ENCODE data around the gene MYO1E.
A peak's percentile ranks its signal among the peaks of the same experiment; 100 is the strongest.
"Not testable (repeated sequence)": the region's sequence is repeated elsewhere in the genome, so short reads cannot be mapped to it uniquely, and the experiment has no call there.

The MYO1E gene

GRCh38 chr15:59127255-59127654 is 245.4 kb downstream of the MYO1E start:
- DNase-seq (ENCODE audit: low spot score), result not testable (repeated sequence)

DNA sequence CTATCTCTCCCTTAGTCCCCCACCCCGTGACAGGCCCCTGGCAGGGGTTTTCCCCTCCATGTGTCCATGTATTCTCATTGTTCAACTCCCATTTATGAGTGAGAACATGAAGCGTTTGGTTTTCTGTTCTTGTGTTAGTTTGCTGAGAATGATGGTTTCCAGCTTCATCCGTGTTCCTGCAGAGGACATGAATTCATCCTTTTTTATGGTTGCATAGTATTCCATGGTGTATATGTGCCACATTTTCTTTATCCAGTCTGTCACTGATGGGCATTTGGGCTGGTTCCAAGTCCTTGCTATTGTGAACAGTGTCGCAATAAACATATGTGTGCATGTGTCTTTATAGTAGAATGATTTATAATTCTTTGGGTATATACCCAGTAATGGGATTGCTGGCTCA is 247.0 kb downstream of the MYO1E start:
- DNase-seq (ENCODE audit: low spot score), result not testable (repeated sequence)

GRCh38 chr15:59124261-59124660 is 248.4 kb downstream of the MYO1E start:
- DNase-seq (ENCODE audit: low spot score), result no peak

DNA sequence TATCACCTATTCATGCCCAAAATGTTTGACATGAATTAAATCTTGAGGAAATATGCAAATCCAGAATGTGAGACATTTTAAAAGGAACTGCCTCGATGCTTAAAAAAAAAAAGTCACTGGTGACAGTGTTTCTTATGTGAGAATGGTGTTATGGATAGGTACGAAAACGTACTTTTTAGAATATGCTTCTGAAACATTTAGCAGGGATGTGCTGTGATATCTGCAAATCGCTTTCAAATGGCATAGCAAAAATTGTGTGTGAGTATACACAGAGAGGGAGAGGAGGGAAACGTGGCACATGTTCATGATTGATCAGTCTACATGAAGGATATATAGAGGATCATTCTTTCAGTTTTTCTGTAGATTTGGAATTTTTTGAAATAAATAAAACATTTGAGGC is 251.7 kb downstream of the MYO1E start:
- no peak for DNase-seq (ENCODE audit: low spot score)

DNA sequence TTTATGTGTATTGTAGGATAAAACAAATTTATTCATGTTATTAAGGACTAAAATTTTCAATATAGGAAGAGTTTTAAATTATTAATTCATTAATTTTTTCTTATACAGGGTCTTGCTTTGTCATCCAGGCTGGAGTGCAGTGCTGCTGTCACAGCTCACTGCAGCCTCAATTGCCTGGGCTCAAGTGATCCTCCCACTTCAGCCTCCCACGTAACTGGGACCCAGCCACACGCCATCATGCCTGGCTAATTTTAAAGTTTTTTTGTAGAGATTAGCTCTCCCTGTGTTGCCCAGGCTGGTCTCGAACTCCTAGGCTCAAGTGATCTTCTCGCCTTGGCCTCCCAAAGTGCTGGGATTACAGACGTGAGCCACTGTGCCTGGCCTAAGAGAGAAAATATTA is 253.0 kb downstream of the MYO1E start:
- DNase-seq (ENCODE audit: low spot score), result no peak

GRCh38 chr15:59116771-59117170 is 255.9 kb downstream of the MYO1E start:
- DNase-seq (ENCODE audit: low spot score), result no peak

- DNase-seq (ENCODE audit: low spot score), result no peak
These were observed 256.5 kb downstream of the MYO1E start for GRCh38 chr15:59116141-59116540.

DNA sequence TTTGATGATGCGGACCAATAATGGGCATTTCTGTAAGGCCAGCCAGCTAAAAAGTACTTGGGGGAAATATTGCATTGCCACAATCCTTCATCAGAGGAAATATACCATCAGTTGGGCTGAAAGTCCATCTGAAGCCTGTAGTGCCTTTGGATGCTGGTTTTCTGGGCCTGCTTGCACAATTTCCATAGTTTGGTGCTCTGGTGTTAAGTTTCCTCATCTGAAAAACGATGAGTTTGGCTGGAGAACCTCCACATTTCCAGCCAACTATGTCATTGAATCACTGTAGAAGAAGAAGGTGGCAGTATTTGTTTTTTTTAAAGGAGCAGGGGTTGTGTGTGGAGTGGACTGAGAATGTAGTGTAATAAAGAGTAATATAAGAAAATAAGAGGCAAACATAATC is 257.6 kb downstream of the MYO1E start:
- DNase-seq (ENCODE audit: low spot score), result no peak

- DNase-seq (ENCODE audit: low spot score), result no peak
These were observed 261.4 kb downstream of the MYO1E start for GRCh38 chr15:59111251-59111650.

DNA sequence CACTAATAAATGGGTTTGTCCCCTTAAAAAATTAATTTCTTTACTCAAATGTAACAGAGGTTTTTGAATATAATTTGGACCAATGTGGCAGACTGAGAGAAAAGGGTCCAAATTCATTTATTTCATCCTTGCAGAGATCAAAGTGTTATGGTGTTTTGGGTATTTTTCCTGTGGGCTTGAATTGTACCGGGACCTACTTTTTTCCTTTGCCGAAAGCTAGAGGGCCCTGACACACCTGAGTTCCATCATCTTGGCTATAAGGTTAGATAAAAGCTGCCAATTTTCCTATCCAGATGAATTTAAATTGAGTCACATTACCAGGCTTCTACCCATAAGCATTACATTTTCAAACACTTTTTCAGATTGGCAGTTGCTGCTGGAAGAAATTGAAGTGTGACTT is 266.8 kb downstream of the MYO1E start:
- no peak for DNase-seq (ENCODE audit: low spot score)

DNA sequence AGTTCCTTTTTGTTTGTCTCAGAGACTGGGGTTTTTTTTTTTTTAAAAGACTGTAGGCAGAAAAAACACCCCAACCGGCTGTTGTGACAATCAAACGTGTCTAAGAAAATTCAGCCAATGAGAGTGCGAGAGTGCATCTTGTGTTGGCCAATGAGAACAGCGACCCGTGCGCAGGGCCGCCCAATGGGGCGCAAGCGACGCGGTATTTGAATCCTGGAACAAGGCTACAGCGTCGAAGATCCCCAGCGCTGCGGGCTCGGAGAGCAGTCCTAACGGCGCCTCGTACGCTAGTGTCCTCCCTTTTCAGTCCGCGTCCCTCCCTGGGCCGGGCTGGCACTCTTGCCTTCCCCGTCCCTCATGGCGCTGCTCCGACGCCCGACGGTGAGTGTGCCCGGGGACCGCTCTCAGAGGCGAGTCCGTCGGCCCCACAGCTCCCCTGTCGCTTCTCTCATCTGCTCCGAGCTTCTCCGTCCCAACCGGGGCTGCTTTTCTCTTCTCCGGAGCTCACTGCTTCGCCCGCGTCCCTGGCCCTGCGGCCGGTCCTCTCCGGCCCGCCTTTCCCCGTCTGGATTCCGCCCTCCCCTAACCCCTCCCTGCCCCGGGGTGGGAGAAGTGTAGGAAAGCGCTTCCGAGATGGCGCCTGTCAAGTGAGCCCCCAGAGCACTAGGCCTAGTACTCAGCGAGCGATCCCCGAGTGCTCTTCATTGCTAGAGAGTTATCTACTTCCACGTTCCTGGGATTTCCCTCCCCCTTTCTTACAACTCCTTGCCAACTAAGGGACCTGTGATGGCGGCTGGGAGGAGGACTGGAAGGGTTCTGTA is 267.5 kb downstream of the MYO1E start, which contains the start of gene CCNB2:
CCNB2 (plus strand) TSS at position 235 of the 821 bp plus-strand sequence; CDS start at position 358, 123 bp downstream.
- DNase-seq (ENCODE audit: low spot score), result peak; percentile 88

- no peak for DNase-seq (ENCODE audit: low spot score)
These were observed 268.1 kb downstream of the MYO1E start for GRCh38 chr15:59104602-59104911.

DNA sequence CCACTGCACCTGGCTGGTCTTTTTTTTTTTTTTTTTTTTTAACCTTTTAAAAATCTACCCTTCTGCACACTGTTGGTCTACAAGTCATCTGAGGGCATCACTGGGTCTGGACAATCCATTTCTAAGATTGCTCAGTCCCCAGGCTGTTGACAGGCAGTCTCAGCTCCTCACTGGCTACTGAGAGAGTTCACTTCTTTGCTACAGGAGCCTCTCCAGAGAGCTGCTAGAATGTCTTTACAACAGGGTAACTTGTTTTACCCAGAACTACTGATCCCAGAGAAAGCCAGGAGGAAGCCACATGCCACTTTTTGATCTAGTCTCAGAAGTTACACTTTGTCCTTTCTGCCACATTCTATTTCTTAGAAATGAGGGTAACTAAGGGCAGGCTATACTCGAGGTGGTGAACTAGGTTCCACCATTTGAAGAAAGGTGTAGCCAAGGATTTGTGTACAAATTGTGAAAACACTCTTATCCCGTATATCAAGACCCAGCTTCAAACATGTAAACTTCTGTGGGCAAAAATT is 273.4 kb downstream of the MYO1E start:
- DNase-seq (ENCODE audit: low spot score), result no peak

- DNase-seq (ENCODE audit: low spot score), result no peak
These were observed 276.2 kb downstream of the MYO1E start for GRCh38 chr15:59096429-59096828.

DNA sequence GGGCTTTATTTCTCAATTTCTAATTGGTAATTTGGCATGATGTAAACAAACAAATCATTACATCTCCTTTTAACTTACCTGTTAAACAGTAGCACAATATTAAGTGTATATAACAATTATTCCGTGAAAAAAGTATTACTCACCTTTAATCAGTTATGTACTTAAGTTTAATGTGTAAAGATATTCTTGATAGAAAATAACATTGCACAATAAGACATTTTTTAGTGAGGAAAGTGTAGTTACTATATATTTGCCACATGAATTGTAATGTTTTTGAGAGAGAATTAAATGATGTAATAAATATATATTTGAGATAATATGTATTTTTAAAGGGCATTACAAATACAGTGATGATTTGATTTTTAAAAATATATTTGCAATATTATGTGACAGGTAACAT is 278.6 kb downstream of the MYO1E start:
- DNase-seq (ENCODE audit: low spot score), result no peak

- no peak for DNase-seq (ENCODE audit: low spot score)
These were observed 284.9 kb downstream of the MYO1E start for GRCh38 chr15:59087731-59088130.
